ENCODE results near the gene RCC1. TPM values are rescaled to one million over a fixed set of nuclear protein-coding genes. Genes with fewer than 3 reads are reported as not detected.

RCC1 gene
- total and polyA plus RNA-seq, 7 donors: 8.9 to 64.2 (median 18.8) TPM

- Histone ChIP-seq H3K9me3 (no peaks in the 10 kb centered on the region), H3K4me3 (no peak overlapping the region), H3K4me1 (no peaks in the 10 kb centered on the region), H3K36me3 (peaks cover 14 to 98% (median 64%) of the 10 kb centered on the region in 4 donors), H3K27me3 (no peaks in the 10 kb centered on the region), H3K27ac (no peak overlapping the region)
- intact Hi-C loops (cut with DNase I): no loop called here
- DNase-seq: no peak
- TF ChIP-seq POLR2AphosphoS5 (IDR thresholded peaks at IDR 0.05) (no peak), POLR2A (IDR thresholded peaks at IDR 0.05) (no peak), CTCF (IDR thresholded peaks at IDR 0.05) (no peak), EP300 (IDR thresholded peaks at IDR 0.05) (no peak)
- 95 to 99% methylated on average over 3 of the region's 3 CpGs for WGBS, 2 donors
Measured at GRCh38 chr1:28560886-28561285, 55.0 kb downstream of the RCC1 start.

- H3K9me3 ChIP-seq: no peaks in the 10 kb centered on the region
- H3K36me3 ChIP-seq: peaks cover 14 to 100% (median 69%) of the 10 kb centered on the region in 4 donors
- H3K27ac ChIP-seq: no peak overlapping the region
- no peaks in the 10 kb centered on the region for H3K4me1 ChIP-seq
- H3K4me3 ChIP-seq: no peak overlapping the region
- TF ChIP-seq POLR2AphosphoS5 (IDR thresholded peaks at IDR 0.05): no peak
- no peak for TF ChIP-seq EP300 (IDR thresholded peaks at IDR 0.05)
- TF ChIP-seq CTCF (IDR thresholded peaks at IDR 0.05): no peak
- no peak for TF ChIP-seq POLR2A (IDR thresholded peaks at IDR 0.05)
- intact Hi-C loops (cut with DNase I): no loop called here
- DNase-seq: no peak
- H3K27me3 ChIP-seq: no peaks in the 10 kb centered on the region
Measured at GRCh38 chr1:28564310-28564709, 58.5 kb downstream of the RCC1 start.

GRCh38 chr1:28565040-28565439 lies 59.2 kb downstream of the RCC1 start:
- Histone ChIP-seq H3K27ac (no peak overlapping the region), H3K27me3 (no peaks in the 10 kb centered on the region), H3K9me3 (no peaks in the 10 kb centered on the region), H3K4me3 (no peak overlapping the region), H3K4me1 (no peaks in the 10 kb centered on the region), H3K36me3 (peaks cover 14 to 97% (median 65%) of the 10 kb centered on the region in 4 donors)
- DNase-seq: no peak
- TF ChIP-seq EP300 (IDR thresholded peaks at IDR 0.05): no peak
- TF ChIP-seq POLR2A (IDR thresholded peaks at IDR 0.05): no peak
- TF ChIP-seq CTCF (IDR thresholded peaks at IDR 0.05): no peak
- no peak for TF ChIP-seq POLR2AphosphoS5 (IDR thresholded peaks at IDR 0.05)
- WGBS, 2 donors: 98 to 99% methylated on average over 7 of the region's 7 CpGs
- intact Hi-C loops (cut with DNase I): no loop called here

GRCh38 chr1:28565726-28566125 lies 59.9 kb downstream of the RCC1 start:
- no peak for DNase-seq
- Histone ChIP-seq H3K9me3 (no peaks in the 10 kb centered on the region), H3K4me3 (no peak overlapping the region), H3K4me1 (no peaks in the 10 kb centered on the region), H3K27ac (no peak overlapping the region), H3K27me3 (no peaks in the 10 kb centered on the region), H3K36me3 (peaks cover 14 to 97% (median 61%) of the 10 kb centered on the region in 4 donors)
- TF ChIP-seq POLR2AphosphoS5 (IDR thresholded peaks at IDR 0.05): no peak
- no peak for TF ChIP-seq POLR2A (IDR thresholded peaks at IDR 0.05)
- no peak for TF ChIP-seq EP300 (IDR thresholded peaks at IDR 0.05)
- WGBS, 2 donors: 98 to 99% methylated on average over 6 of the region's 6 CpGs
- intact Hi-C loops (cut with DNase I): no loop called here

GRCh38 chr1:28566931-28567330 lies 61.1 kb downstream of the RCC1 start:
- 89 to 92% methylated on average over 2 of the region's 2 CpGs for WGBS, 2 donors
- intact Hi-C loops (cut with DNase I): no loop called here
- no peak for TF ChIP-seq EP300 (IDR thresholded peaks at IDR 0.05)
- no peak for TF ChIP-seq POLR2A (IDR thresholded peaks at IDR 0.05)
- TF ChIP-seq CTCF (IDR thresholded peaks at IDR 0.05): no peak
- no peak for TF ChIP-seq POLR2AphosphoS5 (IDR thresholded peaks at IDR 0.05)
- H3K9me3 ChIP-seq: no peaks in the 10 kb centered on the region
- H3K4me1 ChIP-seq: no peaks in the 10 kb centered on the region
- H3K27ac ChIP-seq: no peak overlapping the region
- no peak for DNase-seq
- H3K36me3 ChIP-seq: peaks cover 17 to 97% (median 62%) of the 10 kb centered on the region in 4 donors
- no peaks in the 10 kb centered on the region for H3K27me3 ChIP-seq
- no peak overlapping the region for H3K4me3 ChIP-seq
